Dendritic cell treated with granulocyte-macrophage colony-stimulating factor and Interleukin-4, amounts not matched to agents 40 ng/mL and 50 ng/mL, for 4 days (primary cell): Measurements from ENCODE around the gene NASP.

Experiments used
- H3K27ac Mint-ChIP-seq: one replicate; pipeline ENCODE4 v1.8.0; 2022; ENCODE audit warnings: mild to moderate bottlenecking, mixed read lengths
- H3K27me3 Mint-ChIP-seq: one replicate; pipeline ENCODE4 v1.8.0; 2022; ENCODE audit warnings: mild to moderate bottlenecking, mixed read lengths
- H3K36me3 Mint-ChIP-seq: one replicate; pipeline ENCODE4 v1.8.0; 2022; ENCODE audit warnings: low read depth, mixed read lengths
- H3K4me1 Mint-ChIP-seq: one replicate; pipeline ENCODE4 v1.8.0; 2022; ENCODE audit warnings: low read depth, mixed read lengths
- H3K4me3 Mint-ChIP-seq: one replicate; pipeline ENCODE4 v1.8.0; 2022; ENCODE audit warnings: mild to moderate bottlenecking, moderate library complexity, mixed read lengths
- H3K9me3 Mint-ChIP-seq: one replicate; pipeline ENCODE4 v1.8.0; 2022; ENCODE audit warnings: mixed read lengths
- intact Hi-C: fragments of 100-400 bp; cut with micrococcal nuclease; formaldehyde crosslinking; loops from one replicate; pipeline ENCODE4 v1.15.0; 2022

The NASP gene, protein sequence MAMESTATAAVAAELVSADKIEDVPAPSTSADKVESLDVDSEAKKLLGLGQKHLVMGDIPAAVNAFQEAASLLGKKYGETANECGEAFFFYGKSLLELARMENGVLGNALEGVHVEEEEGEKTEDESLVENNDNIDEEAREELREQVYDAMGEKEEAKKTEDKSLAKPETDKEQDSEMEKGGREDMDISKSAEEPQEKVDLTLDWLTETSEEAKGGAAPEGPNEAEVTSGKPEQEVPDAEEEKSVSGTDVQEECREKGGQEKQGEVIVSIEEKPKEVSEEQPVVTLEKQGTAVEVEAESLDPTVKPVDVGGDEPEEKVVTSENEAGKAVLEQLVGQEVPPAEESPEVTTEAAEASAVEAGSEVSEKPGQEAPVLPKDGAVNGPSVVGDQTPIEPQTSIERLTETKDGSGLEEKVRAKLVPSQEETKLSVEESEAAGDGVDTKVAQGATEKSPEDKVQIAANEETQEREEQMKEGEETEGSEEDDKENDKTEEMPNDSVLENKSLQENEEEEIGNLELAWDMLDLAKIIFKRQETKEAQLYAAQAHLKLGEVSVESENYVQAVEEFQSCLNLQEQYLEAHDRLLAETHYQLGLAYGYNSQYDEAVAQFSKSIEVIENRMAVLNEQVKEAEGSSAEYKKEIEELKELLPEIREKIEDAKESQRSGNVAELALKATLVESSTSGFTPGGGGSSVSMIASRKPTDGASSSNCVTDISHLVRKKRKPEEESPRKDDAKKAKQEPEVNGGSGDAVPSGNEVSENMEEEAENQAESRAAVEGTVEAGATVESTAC

DNA sequence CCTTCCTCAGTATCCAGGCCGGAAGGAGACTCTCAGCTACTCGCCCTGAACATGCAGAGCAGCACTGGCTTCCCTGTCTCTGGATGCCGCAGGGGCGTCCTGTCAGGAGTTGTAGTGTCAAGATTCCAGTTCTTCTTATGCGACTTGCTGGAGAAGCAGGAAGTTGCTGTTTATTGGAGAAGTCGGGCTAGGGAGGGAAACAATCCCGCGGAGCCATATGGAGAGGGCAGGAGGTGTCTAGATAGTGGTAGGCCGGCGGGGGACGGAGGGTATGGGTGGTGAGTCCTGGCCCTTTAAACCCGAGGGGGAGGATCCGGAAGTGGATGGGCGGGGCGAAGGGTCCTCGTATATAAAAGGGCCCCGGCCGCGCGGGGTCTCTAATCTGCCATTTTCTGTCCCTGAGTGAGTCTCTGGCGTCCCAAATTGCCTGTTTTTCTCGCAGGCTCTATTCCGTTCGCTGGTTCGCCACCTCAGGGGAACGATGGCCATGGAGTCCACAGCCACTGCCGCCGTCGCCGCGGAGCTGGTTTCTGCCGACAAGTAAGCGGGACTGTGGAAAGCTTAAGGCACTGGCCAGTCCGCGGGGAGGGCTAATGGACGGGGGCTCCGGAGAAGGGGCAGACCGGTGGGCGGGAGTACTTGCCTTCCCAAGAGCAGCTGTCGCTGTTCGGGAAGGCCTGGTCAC, at the start of gene NASP:
Gene NASP (plus strand): TSS at position 376 of the 685 bp plus-strand sequence. CDS start 106 bp downstream, at position 482.
- no peaks in the 10 kb centered on the region for H3K9me3 Mint-ChIP-seq
- no peaks in the 10 kb centered on the region for H3K27me3 Mint-ChIP-seq
- peaks cover 32% of the 10 kb centered on the region for H3K4me1 Mint-ChIP-seq
- intact Hi-C loops = loop anchor here (2.0 kb wide), 1 partner anchor 105 kb away; the partner anchor contains the start of gene TMEM69
- peak within 1 kb of the TSS; percentile 98 for H3K4me3 Mint-ChIP-seq
- peaks cover 14% of the 10 kb centered on the region for H3K36me3 Mint-ChIP-seq
- H3K27ac Mint-ChIP-seq = peak within 1 kb of the TSS; percentile 99

DNA sequence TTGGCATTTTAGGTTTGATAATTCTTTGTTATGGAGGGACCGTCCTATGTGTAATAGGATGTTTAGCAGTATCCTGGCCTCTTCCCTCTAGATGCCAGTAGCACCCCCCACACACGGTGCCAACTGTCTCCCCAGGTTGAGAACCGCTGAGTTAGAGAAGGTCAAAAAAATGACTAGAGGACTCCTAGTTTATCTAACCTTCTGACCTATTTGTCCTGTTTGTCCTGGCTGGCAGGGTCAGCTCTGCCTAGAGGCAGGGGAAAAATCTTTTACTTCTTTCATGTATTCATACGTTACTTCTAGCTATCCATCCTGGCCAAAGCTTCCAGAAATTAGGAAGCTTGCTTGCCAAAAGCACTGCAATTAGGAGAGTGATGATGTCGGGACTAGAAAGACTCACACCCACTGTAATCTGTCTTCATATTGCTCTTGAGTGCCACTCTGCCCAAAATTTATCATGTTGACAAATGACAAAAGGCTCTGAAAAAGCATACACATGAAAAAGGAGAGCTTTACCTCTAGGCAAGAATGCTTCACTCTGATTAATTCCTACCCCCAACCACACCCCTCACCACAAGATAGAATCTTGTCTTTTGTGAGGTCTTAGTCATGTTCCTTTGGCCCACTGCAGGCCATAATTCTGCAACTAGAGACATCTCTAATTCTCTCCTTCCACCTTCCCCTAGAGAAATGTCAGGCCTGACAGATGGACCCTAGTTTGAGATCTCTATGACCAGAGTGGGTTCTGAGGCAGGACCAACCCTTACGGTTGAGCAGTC, 47.7 kb upstream of the NASP start:
- H3K27me3 Mint-ChIP-seq = no peaks in the 10 kb centered on the region
- peaks cover 24% of the 10 kb centered on the region for H3K4me1 Mint-ChIP-seq
- H3K36me3 Mint-ChIP-seq = no peaks in the 10 kb centered on the region
- no peak overlapping the region for H3K4me3 Mint-ChIP-seq
- no peak overlapping the region for H3K27ac Mint-ChIP-seq
- intact Hi-C loops = no loop called here
- no peaks in the 10 kb centered on the region for H3K9me3 Mint-ChIP-seq

DNA sequence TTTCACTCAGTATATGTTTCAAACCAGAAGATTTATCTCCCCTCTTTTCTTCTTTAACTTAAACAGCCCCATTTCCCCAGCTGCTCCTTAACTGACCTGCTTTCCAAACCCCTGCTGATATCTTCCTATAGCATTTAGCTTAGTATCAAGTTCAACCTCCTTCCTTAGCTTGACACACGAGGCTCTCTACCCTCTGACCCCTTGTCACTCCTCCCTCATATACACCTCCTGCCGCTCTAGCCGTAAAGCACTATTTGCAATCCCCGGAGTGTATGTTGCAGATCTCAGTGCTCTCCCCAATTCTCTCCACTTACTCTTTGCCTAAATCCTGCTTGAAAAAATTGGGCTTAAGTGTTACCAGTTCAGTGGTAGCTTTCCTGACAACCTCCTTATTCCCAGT, 47.0 kb upstream of the NASP start:
- H3K9me3 Mint-ChIP-seq = no peaks in the 10 kb centered on the region
- intact Hi-C loops = no loop called here
- H3K27me3 Mint-ChIP-seq = no peaks in the 10 kb centered on the region
- peak overlapping the region; percentile 9 for H3K27ac Mint-ChIP-seq
- no peak overlapping the region for H3K4me3 Mint-ChIP-seq
- no peaks in the 10 kb centered on the region for H3K36me3 Mint-ChIP-seq
- H3K4me1 Mint-ChIP-seq = peaks cover 24% of the 10 kb centered on the region

DNA sequence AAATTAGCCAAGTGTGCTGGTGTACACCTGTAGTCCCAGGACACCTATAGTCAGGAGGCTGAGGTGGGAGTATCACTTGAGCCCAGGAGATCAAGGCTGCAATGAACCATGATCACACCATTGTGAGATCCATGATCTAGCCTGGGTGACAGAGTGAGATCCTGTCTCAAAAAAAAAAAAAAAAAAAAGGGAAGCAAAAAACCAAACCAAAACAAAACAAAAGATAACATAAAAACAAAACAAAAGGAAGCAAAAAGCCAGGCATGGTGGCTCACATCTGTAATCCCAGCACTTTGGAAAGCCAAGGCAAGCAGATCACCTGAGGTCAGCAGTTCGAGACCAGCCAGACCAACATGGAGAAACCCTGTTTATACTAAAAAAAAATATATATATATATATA, 42.6 kb upstream of the NASP start:
- H3K27ac Mint-ChIP-seq = peak overlapping the region; percentile 89
- no peaks in the 10 kb centered on the region for H3K36me3 Mint-ChIP-seq
- H3K4me3 Mint-ChIP-seq = peak overlapping the region; percentile 55

DNA sequence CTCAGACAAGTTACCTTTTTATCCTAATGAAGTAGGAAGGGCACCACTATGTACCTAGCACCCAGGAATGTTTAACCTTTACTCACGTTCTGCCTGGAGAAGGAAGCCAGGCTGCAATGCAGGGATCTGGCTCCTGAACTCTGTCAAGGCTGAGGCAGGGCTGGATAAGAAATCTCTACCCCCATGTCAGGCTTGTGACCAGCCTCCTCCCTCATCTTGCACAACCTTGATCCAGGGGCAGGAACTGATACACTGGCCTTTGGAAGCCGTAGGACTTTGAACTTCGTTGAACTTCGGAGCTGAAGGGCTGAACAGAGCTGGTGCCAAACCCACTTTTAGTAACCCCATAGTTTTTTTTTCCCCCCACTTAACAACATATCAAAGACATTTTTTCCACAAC, 41.2 kb upstream of the NASP start:
- intact Hi-C loops = no loop called here
- Mint-ChIP-seq H3K4me3 (peak overlapping the region; percentile 6), H3K9me3 (no peaks in the 10 kb centered on the region), H3K36me3 (no peaks in the 10 kb centered on the region), H3K4me1 (peaks cover 66% of the 10 kb centered on the region), H3K27me3 (peaks cover 3% of the 10 kb centered on the region), H3K27ac (peak overlapping the region; percentile 91)

More for the DNA sequence above, 42.6 kb upstream of the NASP start:
- H3K27me3 Mint-ChIP-seq = no peaks in the 10 kb centered on the region
- H3K9me3 Mint-ChIP-seq = no peaks in the 10 kb centered on the region
- peaks cover 58% of the 10 kb centered on the region for H3K4me1 Mint-ChIP-seq
- intact Hi-C loops = no loop called here

DNA sequence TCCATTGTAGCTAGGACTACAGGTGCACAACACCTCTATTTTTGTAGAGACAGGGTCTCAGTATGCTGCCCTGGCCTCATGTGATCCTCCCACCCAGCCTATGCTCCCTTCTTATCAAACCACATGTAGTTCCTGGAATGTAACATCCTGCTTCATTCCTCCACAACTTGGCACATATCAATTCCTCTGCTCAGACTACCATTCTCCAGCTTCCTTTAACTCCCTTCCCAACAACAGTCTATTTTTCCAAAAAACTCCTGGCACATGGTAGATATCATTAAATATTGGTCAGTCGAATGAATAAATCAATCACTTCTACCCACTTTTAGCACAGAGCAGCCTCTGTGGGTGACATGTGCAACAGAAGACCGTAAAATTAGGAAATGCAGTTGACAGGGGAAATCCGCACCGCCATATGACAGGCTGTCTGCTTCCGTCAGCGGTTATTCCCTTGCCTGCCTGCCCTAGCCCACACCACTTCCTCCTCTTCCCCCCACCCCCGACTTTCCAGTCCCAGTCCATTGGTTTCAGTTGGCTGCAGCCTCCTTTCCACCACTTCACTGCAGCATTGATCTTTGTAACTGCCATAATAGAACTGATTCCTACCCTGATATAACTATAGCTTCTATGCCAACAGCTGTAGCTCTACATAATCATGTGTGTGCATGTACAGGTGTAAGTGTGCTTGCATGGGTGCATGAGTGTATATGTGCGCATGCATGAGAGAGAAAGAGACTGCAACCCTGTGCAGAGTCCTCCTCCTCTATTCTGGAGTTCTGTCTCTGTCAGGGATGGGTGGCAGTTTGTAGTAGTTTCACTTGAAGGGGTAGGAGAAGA, 40.0 kb upstream of the NASP start:
- Mint-ChIP-seq H3K27ac (peak overlapping the region; percentile 91), H3K9me3 (no peaks in the 10 kb centered on the region), H3K4me3 (peak overlapping the region; percentile 57), H3K36me3 (no peaks in the 10 kb centered on the region), H3K4me1 (peaks cover 66% of the 10 kb centered on the region), H3K27me3 (peaks cover 3% of the 10 kb centered on the region)
- intact Hi-C loops = loop anchor here (1.0 kb wide), 2 partner anchors 8 to 21 kb away; no protein-coding TSS in a partner anchor

DNA sequence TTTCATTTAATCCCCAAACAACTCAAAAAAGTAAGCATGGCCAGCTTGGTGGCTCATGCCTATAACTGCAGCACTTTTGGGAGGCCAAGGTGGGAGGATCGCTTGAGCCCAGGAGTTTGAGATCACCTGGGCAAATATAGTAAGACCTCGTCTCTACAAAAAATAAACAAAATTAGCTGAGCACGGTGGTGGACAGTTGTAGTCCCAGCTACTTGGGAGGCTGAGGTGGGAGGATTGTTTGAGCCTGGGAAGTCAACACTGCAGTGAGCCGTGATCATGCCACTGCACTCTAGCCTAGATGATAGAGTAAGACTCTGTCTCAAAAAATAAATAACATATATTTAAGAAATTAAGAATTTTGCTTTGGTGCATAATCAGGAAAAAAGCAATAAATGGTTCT, 39.3 kb upstream of the NASP start:
- H3K27ac Mint-ChIP-seq = peak overlapping the region; percentile 91
- H3K27me3 Mint-ChIP-seq = peaks cover 3% of the 10 kb centered on the region
- peaks cover 66% of the 10 kb centered on the region for H3K4me1 Mint-ChIP-seq
- intact Hi-C loops = loop anchor here (1.0 kb wide), 1 partner anchor 22 kb away; no protein-coding TSS in a partner anchor
- no peaks in the 10 kb centered on the region for H3K9me3 Mint-ChIP-seq
- no peaks in the 10 kb centered on the region for H3K36me3 Mint-ChIP-seq
- H3K4me3 Mint-ChIP-seq = no peak overlapping the region

DNA sequence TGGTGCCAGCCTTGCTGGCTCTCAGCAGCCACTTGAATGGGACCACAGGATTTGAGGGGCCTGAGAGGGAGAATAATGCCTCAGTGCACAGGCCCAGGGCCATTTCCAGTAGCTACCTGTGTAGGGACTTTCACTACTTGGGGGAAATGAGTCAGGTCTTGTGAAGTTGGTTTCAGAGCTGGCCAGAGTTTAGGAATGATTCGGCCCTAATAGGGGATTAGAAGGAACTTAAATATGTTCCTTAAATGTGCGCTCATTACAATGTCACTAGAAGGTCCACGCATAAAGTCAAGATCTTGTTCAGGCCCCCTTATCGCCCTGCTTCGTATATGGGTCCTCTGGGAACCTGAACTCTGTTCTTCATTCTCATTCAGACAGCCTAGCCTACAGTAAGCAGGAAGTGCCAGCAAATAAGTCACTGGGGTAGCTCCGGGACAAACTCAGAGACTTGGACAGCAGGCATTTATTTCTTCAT, 38.8 kb upstream of the NASP start:
- Mint-ChIP-seq H3K4me1 (peaks cover 61% of the 10 kb centered on the region), H3K4me3 (no peak overlapping the region), H3K27ac (peak overlapping the region; percentile 91), H3K27me3 (peaks cover 3% of the 10 kb centered on the region), H3K36me3 (no peaks in the 10 kb centered on the region), H3K9me3 (no peaks in the 10 kb centered on the region)
- intact Hi-C loops = no loop called here

DNA sequence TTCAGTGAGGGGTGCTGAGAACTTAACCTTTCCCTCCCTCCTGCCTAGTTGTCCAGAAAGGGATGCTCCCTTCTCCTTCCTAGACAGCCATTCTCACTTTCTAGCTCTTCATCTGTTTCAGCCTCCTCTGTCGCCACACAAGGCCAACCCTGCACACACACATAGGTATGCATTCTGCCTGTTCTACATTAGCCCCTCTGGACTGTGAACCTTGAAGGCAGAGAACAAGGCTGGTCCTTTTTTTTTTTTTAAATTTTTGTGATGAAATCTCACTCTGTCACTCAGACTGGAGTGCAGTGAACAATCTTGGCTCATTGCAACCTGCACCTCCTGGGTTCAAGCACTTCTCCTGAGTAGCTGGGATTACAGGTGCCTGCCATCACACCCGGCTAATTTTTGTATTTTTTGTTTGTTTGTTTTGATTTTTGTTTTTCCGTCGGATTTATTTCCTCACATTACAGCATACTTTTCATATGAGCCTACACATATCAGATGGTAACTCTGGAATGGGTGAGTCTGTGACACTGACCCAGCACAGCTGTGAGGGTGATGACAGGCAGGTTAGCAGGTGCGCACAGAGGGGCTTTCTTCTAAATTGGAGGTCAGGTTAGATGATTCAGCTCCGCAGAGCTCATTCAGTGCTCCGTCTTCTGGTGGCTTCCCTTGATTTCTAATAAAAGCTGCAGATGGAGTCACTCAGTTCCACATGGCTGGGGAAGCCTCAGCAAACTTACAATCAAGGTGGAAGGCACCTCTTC, 38.1 kb upstream of the NASP start:
- H3K4me1 Mint-ChIP-seq = peaks cover 56% of the 10 kb centered on the region
- no peaks in the 10 kb centered on the region for H3K9me3 Mint-ChIP-seq
- intact Hi-C loops = no loop called here
- peak overlapping the region; percentile 91 for H3K27ac Mint-ChIP-seq
- peaks cover 3% of the 10 kb centered on the region for H3K27me3 Mint-ChIP-seq
- H3K36me3 Mint-ChIP-seq = peaks cover 6% of the 10 kb centered on the region
- H3K4me3 Mint-ChIP-seq = peak overlapping the region; percentile 39

DNA sequence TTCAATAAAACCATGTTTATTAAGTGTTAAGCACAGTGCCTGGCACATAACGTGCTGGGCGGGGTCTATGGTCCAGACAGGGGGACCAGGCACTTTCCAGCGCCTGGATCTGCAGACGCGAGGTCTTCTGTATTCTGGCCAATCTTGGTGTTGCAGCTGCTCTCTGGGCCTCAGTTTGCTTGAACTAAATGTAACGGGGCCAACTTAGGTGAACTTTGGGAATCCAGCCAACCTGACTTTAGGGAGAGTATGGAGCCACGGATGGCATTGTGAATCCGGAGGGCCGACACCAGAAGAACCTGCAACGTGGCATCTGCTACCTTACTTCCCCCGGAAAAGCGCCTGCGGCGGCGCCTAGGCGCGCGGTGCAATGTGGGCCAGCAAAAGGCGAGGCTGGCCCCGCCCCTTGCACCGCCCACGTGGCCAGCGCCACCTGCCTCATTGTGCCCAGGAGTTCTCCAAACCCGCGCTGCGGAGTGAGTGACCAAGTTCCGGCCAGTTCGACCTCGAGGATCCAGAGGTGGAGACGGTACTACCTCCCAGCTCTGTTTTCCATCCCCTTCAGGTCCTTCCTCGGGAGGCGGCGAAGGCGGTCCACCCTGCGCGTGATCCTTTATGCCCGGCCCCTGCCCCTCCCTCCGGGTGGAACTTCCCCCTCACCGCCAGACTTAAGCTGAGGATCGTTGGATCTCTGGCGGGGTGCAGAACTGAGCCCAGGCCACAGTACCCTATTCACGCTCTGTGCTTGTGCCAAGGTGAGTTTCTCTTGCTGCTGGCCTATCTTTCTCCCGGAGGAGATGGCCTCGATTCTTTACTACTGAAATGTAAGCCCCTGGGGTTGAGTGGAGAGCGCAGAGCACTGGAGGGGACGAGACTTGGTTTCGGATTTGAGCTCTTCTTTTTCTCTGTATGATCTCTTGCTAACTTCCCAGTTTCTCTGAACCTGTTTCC, 33.2 kb upstream of the NASP start, which contains the start of gene AKR1A1:
Gene AKR1A1 (plus strand): TSS at position 426 of the 951 bp plus-strand sequence. CDS start 10,969 bp downstream, outside the sequence.
- Mint-ChIP-seq H3K36me3 (peaks cover 51% of the 10 kb centered on the region), H3K4me1 (peaks cover 43% of the 10 kb centered on the region), H3K9me3 (no peaks in the 10 kb centered on the region), H3K4me3 (peak within 1 kb of the TSS; percentile 93), H3K27me3 (peaks cover 3% of the 10 kb centered on the region), H3K27ac (peak within 1 kb of the TSS; percentile 96)
- intact Hi-C loops = loop anchor here (1.0 to 2.0 kb wide), 2 partner anchors 7 to 30 kb away; partner anchors contain the start of gene PRDX1

DNA sequence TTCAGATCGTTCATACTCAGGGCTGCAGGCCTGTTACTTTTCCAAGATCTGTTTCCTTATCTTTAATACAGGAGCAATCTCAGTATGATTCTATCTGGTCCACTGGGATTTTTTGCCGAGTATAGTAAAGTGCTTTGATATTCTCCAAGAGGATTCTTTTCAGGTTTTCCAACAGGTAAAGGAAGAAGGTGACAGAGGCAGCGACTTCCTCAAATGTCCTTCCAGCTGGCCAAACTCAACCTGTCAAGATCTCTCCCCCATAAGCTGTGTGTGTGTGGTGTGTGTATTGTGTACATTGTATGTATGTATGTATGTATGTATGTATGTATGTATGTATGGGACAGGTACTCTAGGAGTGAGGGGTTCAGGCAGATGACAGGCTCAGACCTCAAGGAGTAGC, 32.2 kb upstream of the NASP start:
- intact Hi-C loops = loop anchor here (1.0 to 2.0 kb wide), 2 partner anchors 8 to 31 kb away; partner anchors contain the start of gene PRDX1
- H3K4me1 Mint-ChIP-seq = peaks cover 44% of the 10 kb centered on the region
- H3K9me3 Mint-ChIP-seq = no peaks in the 10 kb centered on the region
- H3K27me3 Mint-ChIP-seq = peaks cover 3% of the 10 kb centered on the region
- H3K27ac Mint-ChIP-seq = peak overlapping the region; percentile 96
- peak overlapping the region; percentile 93 for H3K4me3 Mint-ChIP-seq
- peaks cover 61% of the 10 kb centered on the region for H3K36me3 Mint-ChIP-seq
